OCI-M2 (cell line): ENCODE measurements around the gene CA5A.
"Not testable (repeated sequence)": the region's sequence is repeated elsewhere in the genome, so short reads cannot be mapped to it uniquely, and the experiment has no call there.

Experiments
- DNase-seq: peaks from one replicate; lab custom pipeline; 2025; ENCODE audit not compliant: unreplicated experiment; lab: John Stamatoyannopoulos, UW

The CA5A gene

GRCh38 chr16:87926246-87927194, 9.8 kb downstream of the CA5A start:
- DNase-seq = no peak

GRCh38 chr16:87924811-87925670, 11.3 kb downstream of the CA5A start:
- no peak for DNase-seq

GRCh38 chr16:87924041-87924810, 12.1 kb downstream of the CA5A start:
- no peak for DNase-seq

GRCh38 chr16:87922250-87922871, 14.0 kb downstream of the CA5A start:
- DNase-seq = no peak

- DNase-seq = no peak
Observed at GRCh38 chr16:87921236-87921773, 15.0 kb downstream of the CA5A start.

GRCh38 chr16:87919681-87919994, 16.7 kb downstream of the CA5A start:
- DNase-seq = no peak

GRCh38 chr16:87918866-87919680, 17.3 kb downstream of the CA5A start:
- DNase-seq = no peak

- DNase-seq = no peak
Observed at GRCh38 chr16:87918338-87918737, 18.0 kb downstream of the CA5A start.

GRCh38 chr16:87917503-87917902, 18.8 kb downstream of the CA5A start:
- no peak for DNase-seq

GRCh38 chr16:87914812-87915211, 21.5 kb downstream of the CA5A start:
- DNase-seq = no peak

GRCh38 chr16:87914021-87914725, 22.2 kb downstream of the CA5A start:
- not testable (repeated sequence) for DNase-seq

- not testable (repeated sequence) for DNase-seq
Observed at GRCh38 chr16:87912691-87913090, 23.6 kb downstream of the CA5A start.

- not testable (repeated sequence) for DNase-seq
Observed at GRCh38 chr16:87911106-87911763, 25.1 kb downstream of the CA5A start.

GRCh38 chr16:87909203-87909935, 27.0 kb downstream of the CA5A start:
- DNase-seq = peak; percentile 13

GRCh38 chr16:87908101-87908500, 28.2 kb downstream of the CA5A start:
- not testable (repeated sequence) for DNase-seq

- not testable (repeated sequence) for DNase-seq
Observed at GRCh38 chr16:87905521-87905920, 30.8 kb downstream of the CA5A start.

GRCh38 chr16:87904963-87905362, 31.4 kb downstream of the CA5A start:
- not testable (repeated sequence) for DNase-seq

GRCh38 chr16:87900489-87900888, 35.8 kb downstream of the CA5A start:
- DNase-seq = not testable (repeated sequence)
